Esophagus muscularis mucosa (tissue), 3 donors: Measurements from ENCODE around the gene EPHB2.

Experiments used
- POLR2A ChIP-seq: fragments of 450-650 bp; IDR thresholded peaks from one replicate; pipeline ENCODE4 v1.6.1; 2017; ENCODE audit warnings: antibody characterized with exemption, moderate library complexity, mild to moderate bottlenecking, low read depth
- TF ChIP-seq, protein P1 (sequence below), 3 experiments: fragments of 200-600 bp in 2 of 3; fragments of 450-650 bp in 1 of 3; sonication (generic) in 2 of 3; IDR thresholded peaks; one replicate each; pipeline ENCODE4 v1.5.1; 2017 to 2019; ENCODE audit warnings: antibody characterized with exemption in 3 of 3, mild to moderate bottlenecking in 2 of 3, moderate library complexity in 1 of 3

DNA sequence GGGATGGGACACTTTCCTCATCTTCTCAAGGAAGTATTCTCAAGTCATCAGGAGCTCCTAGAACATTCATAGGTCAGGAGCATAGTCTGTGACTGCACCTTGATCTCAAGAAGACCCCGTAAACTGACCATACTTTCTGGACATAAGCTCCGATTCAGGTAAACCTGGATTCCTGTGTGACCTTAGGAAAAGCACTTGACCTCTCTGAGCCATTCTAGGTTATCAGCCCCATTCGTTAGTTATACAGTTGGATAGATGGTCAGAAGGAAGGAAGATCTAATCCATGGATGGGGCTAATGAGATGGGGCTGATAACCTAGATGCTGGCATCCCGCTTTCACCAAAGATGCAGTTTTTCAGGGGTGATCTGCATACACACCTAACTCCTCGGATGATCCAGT, 114.3 kb downstream of the EPHB2 start:
- TF ChIP-seq, protein P1, sequence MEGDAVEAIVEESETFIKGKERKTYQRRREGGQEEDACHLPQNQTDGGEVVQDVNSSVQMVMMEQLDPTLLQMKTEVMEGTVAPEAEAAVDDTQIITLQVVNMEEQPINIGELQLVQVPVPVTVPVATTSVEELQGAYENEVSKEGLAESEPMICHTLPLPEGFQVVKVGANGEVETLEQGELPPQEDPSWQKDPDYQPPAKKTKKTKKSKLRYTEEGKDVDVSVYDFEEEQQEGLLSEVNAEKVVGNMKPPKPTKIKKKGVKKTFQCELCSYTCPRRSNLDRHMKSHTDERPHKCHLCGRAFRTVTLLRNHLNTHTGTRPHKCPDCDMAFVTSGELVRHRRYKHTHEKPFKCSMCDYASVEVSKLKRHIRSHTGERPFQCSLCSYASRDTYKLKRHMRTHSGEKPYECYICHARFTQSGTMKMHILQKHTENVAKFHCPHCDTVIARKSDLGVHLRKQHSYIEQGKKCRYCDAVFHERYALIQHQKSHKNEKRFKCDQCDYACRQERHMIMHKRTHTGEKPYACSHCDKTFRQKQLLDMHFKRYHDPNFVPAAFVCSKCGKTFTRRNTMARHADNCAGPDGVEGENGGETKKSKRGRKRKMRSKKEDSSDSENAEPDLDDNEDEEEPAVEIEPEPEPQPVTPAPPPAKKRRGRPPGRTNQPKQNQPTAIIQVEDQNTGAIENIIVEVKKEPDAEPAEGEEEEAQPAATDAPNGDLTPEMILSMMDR (IDR thresholded peaks at IDR 0.05) = no peak
- TF ChIP-seq POLR2A = no peak
